AG04449 (cell line): Measurements from ENCODE around the gene RAI14.
"Not testable (repeated sequence)": the region's sequence is repeated elsewhere in the genome, so short reads cannot be mapped to it uniquely, and the experiment has no call there.

Experiments
- CTCF ChIA-PET: fragments of 350-600 bp; formaldehyde crosslinking; extraction: SDS; loops from one replicate; lab custom pipeline; 2021; ENCODE audit warnings: antibody characterized with exemption; lab: Yijun Ruan, JAX
- POLR2A ChIA-PET: fragments of 400-600, 350-600 bp; formaldehyde crosslinking; extraction: SDS; loops from one replicate; lab custom pipeline; 2020; ENCODE audit warnings: antibody characterized with exemption, inconsistent platforms; lab: Yijun Ruan, JAX
- DNase-seq: peaks from one replicate; pipeline ENCODE4 v3.0.0-alpha.2; 2010; ENCODE audit warnings: low read depth, low spot score
- H3K4me3 ChIP-seq: 2 replicates; pipeline ENCODE4 v1.5.1; 2011; ENCODE audit warnings: low read depth, mild to moderate bottlenecking, control low read depth, low read length
- CTCF ChIP-seq: IDR thresholded peaks from one replicate; pipeline ENCODE4 v1.5.1; 2011; ENCODE audit warnings: mild to moderate bottlenecking, moderate library complexity, low read length, control low read depth, inconsistent platforms; ENCODE audit not compliant: insufficient read depth; ENCODE audit errors: missing control alignments

Gene RAI14

GRCh38 chr5:34748431-34748830 lies 92.3 kb downstream of the RAI14 start:
- POLR2A ChIA-PET, result interaction anchor here (1.4 kb wide), 1 partner anchor 14 kb away, joined by 3 read pairs; no protein-coding TSS in a partner anchor
- DNase-seq, result no peak
- no peak for TF ChIP-seq CTCF
- CTCF ChIA-PET, result interaction anchor here (1.8 kb wide), 1 partner anchor 150 kb away, joined by 6 read pairs; no protein-coding TSS in a partner anchor
- H3K4me3 ChIP-seq, result no peak overlapping the region

- peak; percentile 89 for DNase-seq
- no peak overlapping the region; the same call in 1 of the 2 replicates for H3K4me3 ChIP-seq
- no peak for TF ChIP-seq CTCF
- POLR2A ChIA-PET, result interaction anchor here (0.5 to 1.4 kb wide), 3 partner anchors 13 to 262 kb away, joined by 3 read pairs; partner anchors contain the start of gene TTC23L
- CTCF ChIA-PET, result interaction anchor here (0.8 to 1.8 kb wide), 4 partner anchors 31 to 263 kb away, joined by 3 to 6 read pairs (median 4); no protein-coding TSS in a partner anchor
Measured at GRCh38 chr5:34749431-34749873, 93.3 kb downstream of the RAI14 start.

- DNase-seq, result no peak
- no peak for TF ChIP-seq CTCF
- ChIA-PET POLR2A (interaction anchor here (0.5 to 0.7 kb wide), 2 partner anchors 89 to 263 kb away, joined by 3 read pairs; partner anchors contain the start of gene TTC23L), CTCF (interaction anchor here (1.0 to 1.3 kb wide), 2 partner anchors 227 to 264 kb away, joined by 3 to 4 read pairs; no protein-coding TSS in a partner anchor)
- no peak overlapping the region for H3K4me3 ChIP-seq
Measured at GRCh38 chr5:34750206-34750605, 94.1 kb downstream of the RAI14 start.

GRCh38 chr5:34751807-34752736 lies 95.9 kb downstream of the RAI14 start:
- no peak for TF ChIP-seq CTCF
- POLR2A ChIA-PET, result interaction anchor here (0.7 kb wide), 1 partner anchor 276 kb away, joined by 4 read pairs; no protein-coding TSS in a partner anchor
- DNase-seq, result no peak
- H3K4me3 ChIP-seq, result no peak overlapping the region
- CTCF ChIA-PET, result interaction anchor here (0.7 to 1.3 kb wide), 2 partner anchors 66 to 229 kb away, joined by 3 read pairs; no protein-coding TSS in a partner anchor

- H3K4me3 ChIP-seq, POLR2A ChIA-PET, DNase-seq: not testable (repeated sequence)
- CTCF ChIA-PET, result interaction anchor here (2.2 kb wide), 1 partner anchor 267 kb away, joined by 5 read pairs; no protein-coding TSS in a partner anchor
Measured at GRCh38 chr5:34753236-34753635, 97.1 kb downstream of the RAI14 start.

- CTCF ChIA-PET, result interaction anchor here (2.1 kb wide), 1 partner anchor 270 kb away, joined by 5 read pairs; no protein-coding TSS in a partner anchor
- no peak for DNase-seq
- no peak overlapping the region for H3K4me3 ChIP-seq
- POLR2A ChIA-PET, result no interaction called here
- no peak for TF ChIP-seq CTCF
Measured at GRCh38 chr5:34755926-34756325, 99.8 kb downstream of the RAI14 start.
